Testis (tissue), 2 donors: Measurements from ENCODE around the gene ATG4A.

ENCODE experiments used
- POLR2A ChIP-seq: fragments of 450-650 bp; IDR thresholded peaks from one replicate; pipeline ENCODE4 v1.6.1; 2017; ENCODE audit warnings: antibody characterized with exemption, mild to moderate bottlenecking, moderate library complexity
- TF ChIP-seq, protein P1 (sequence below), 3 experiments: fragments of 450-650 bp in 2 of 3; fragments of 200-600 bp in 1 of 3; sonication (generic) in 1 of 3; IDR thresholded peaks; one replicate each; pipeline ENCODE4 v1.5.1; 2016 to 2019; ENCODE audit warnings: antibody characterized with exemption in 3 of 3, mild to moderate bottlenecking in 2 of 3, moderate library complexity in 1 of 3

GRCh38 chrX:108071578-108071977 lies 20.0 kb upstream of the ATG4A start:
- TF ChIP-seq, protein P1, sequence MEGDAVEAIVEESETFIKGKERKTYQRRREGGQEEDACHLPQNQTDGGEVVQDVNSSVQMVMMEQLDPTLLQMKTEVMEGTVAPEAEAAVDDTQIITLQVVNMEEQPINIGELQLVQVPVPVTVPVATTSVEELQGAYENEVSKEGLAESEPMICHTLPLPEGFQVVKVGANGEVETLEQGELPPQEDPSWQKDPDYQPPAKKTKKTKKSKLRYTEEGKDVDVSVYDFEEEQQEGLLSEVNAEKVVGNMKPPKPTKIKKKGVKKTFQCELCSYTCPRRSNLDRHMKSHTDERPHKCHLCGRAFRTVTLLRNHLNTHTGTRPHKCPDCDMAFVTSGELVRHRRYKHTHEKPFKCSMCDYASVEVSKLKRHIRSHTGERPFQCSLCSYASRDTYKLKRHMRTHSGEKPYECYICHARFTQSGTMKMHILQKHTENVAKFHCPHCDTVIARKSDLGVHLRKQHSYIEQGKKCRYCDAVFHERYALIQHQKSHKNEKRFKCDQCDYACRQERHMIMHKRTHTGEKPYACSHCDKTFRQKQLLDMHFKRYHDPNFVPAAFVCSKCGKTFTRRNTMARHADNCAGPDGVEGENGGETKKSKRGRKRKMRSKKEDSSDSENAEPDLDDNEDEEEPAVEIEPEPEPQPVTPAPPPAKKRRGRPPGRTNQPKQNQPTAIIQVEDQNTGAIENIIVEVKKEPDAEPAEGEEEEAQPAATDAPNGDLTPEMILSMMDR (IDR thresholded peaks at IDR 0.05) = no peak
- TF ChIP-seq POLR2A = no peak
